HS-27A (cell line): ENCODE results near the gene MTA2.

Experiments
- DNase-seq: peaks from one replicate; pipeline ENCODE4 v3.0.0-alpha.2; 2012; ENCODE audit warnings: low read depth, missing footprints

The MTA2 gene

DNA sequence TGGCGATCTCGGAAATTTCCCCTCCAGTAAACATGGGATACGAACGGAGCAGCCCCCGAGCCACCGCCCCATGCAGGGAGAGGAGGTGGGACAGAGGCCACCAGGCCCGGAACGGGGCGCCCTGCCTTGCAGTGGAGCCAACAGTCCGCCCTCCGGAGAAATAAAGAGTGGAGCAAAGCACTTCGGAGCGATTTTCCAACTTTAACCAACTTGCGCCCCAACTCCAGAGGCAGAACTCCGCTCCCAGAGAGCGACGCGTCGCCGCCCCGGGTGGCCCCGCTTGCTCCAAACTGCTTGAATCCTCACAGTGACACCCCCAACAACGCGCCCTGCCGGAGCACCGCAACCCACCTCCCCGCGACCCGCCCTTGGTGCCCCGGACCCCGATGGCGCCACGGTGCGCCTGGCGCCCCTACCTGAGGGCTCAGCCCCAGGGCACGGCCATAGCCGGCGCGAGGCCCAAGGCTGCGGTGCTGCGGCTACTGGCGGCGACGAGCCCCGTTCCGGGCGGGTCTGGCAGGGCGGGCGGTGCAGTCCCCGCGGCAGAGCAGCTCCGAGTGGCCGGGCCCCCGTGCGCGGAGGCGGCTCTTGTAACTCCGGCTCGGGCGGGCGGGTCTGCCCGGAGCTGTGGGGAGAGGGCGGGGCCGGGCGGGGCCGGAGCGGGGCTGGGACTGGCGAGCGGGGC lies 55.3 kb downstream of the MTA2 start, which contains the start of gene AHNAK:
TSS of gene AHNAK (minus strand) at position 563 of the 685 bp plus-strand sequence. CDS start 10,708 bp downstream, outside the sequence.
- DNase-seq, result no peak

DNA sequence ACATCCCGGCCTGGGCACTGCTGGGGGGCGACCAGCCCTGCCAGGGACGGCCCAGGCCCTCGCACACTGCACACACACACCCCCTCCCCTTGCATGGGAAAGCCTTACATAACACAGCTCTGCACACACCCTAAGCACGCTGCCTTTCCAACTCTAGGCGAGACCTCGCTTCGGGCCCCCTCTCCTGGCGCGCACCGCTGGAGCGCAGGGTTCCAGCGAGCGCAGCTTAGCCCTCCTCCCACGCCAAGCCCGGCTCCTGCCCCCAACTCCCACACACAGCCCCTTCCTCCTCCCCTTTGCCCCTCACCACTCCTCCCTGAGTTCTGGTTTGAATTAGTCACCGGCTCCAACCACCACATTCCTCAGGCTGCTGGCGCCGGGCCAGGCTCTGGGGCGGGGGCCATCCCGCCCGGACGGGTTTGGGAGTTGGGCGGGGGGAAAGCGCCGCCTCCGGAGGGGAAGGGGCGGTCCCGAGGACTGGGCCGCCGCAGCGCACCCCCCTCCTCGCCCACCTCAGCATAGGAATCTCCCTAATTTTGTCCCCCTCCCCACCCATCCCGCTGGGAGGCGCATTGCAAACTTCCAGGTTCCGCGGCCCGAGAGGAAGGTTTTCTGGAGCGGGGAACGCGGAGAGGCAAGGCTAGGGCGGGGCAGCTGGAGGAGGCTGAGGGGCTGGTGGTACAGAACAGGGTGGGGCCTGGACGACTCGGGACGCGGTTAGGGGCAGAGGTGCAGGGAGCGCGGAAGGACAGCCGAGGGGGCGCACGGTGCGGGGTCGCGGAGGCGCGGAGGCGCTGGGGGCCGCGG lies 56.0 kb downstream of the MTA2 start:
- peak; percentile 98 for DNase-seq

DNA sequence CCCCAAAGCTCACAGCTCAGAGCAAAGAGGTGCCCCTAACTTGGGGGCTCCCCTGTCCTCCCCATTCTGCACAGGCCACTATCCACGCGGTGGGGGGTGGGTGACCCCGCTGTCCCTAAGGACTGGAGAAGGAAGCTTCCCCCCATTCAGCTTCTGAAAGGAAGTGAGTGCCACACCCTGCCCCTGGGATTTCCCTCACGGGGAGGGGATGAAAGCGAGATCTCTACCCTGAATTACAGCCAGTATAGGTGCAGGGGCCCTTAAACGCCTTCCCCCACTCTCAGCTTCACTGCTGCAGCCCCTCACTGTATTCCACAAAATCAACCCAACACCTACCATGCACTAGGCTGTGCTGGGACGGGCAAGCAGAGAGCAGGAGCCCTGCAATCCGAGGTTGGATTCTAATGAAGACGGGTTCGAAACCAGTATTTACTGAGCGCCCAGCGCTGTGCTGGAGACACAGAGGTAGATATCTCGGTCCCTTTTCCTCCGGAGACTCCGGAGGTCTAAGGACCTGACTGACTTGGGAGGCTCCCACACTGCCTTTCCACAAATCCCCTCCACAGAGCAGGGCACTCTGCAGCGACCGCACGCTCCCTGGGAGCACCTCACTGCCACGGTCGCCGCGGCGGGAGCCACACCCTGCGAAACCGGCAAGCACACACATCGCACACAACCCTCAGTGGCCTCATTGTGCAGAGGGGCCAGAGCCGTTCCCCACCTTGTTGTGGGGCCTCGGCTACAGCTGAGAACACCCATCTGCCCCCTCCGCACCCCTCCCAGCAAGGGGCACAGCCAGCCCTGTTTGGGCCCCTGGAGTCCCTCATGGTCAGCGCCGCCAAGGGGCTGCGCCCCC lies 56.9 kb downstream of the MTA2 start:
- no peak for DNase-seq

DNA sequence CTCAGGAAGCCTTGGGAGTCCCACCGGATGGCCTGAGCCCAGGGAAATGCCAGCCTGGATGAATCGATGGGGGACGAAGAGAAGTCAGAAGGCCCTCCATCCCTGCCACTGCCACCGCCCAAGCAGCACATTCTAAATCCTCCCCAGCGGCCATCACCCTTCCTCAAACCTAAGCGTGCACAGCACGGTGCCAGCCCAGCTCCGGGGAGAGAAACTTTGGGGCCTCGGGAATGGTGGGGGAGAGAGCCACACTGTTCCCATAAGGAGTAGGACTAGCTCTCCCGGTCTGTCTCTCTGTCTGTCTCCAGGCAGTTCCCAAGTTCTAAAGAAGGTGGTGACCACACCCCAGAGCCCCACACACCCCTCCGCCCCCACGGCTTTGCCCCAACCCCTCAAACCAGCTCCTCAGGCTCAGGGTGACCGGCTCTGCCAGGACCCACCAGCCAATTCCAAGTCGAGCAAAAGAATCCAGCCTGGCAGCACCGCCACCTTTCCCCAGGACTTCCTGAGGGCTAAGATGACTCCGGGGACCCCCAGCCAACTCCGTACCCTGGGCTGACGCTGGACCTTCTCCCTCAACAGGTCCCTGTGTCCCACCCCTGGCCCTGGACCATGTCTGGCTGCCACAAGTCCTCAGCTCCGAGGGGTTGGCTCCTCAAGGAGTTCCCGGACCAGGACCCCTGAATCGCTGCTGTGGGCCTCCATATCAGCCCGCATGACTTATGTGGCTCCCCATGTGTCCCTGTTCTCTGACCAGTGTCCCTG lies 57.8 kb downstream of the MTA2 start:
- DNase-seq, result no peak
